Measurements from ENCODE around the gene PGAM5. TPM values are rescaled to one million over a fixed set of nuclear protein-coding genes. Genes with fewer than 3 reads are reported as not detected.

Gene PGAM5
- total and polyA plus RNA-seq, 2 of the 4 experiments (the other 2 are of a cell fraction): 25.2 to 37.8 TPM

- no peak for TF ChIP-seq BHLHE40 (IDR thresholded peaks at IDR 0.05; ENCODE audit: low read depth, low read length)
Observed at GRCh38 chr12:132710405-132711079, at the start of gene PGAM5 (continued).

- POLR2A ChIA-PET (ENCODE audit: unreplicated experiment): no interaction called here
- no peak for ATAC-seq (ENCODE audit: low read depth)
Observed at GRCh38 chr12:132660996-132661395, 49.6 kb upstream of the PGAM5 start.

More at GRCh38 chr12:132660996-132661395, 49.6 kb upstream of the PGAM5 start:
- Histone ChIP-seq H3K4ac (ENCODE audit: low read depth, low read length) (no peak overlapping the region), H3K14ac (replicated peaks; ENCODE audit: low read depth, low read length) (no peak overlapping the region), H3K27me3 (ENCODE audit: control insufficient read depth, insufficient read depth, low read length) (no peaks in the 10 kb centered on the region), H3K56ac (ENCODE audit: extremely low read depth, insufficient read depth, low read length) (no peak overlapping the region), H2BK20ac (ENCODE audit: low read depth, low read length) (no peak overlapping the region), H2AK5ac (ENCODE audit: low read depth, low read length) (no peak overlapping the region), H4K8ac (ENCODE audit: low read depth in 2 of 2, low read length in 2 of 2) (no peak overlapping the region), H3K4me1 (ENCODE audit: control insufficient read depth, insufficient read depth, low read length) (no peaks in the 10 kb centered on the region), H3K4me2 (ENCODE audit: low read depth, low read length) (no peak overlapping the region), H3K18ac (ENCODE audit: low read depth, low read length) (no peak overlapping the region), H2AK9ac (replicated peaks; ENCODE audit: low read depth, low read length, poor library complexity) (no peak overlapping the region), H2AFZ (replicated peaks; ENCODE audit: low read length, poor library complexity) (no peak overlapping the region), H3K23ac (ENCODE audit: low read depth, low read length) (no peak overlapping the region), H3K79me1 (ENCODE audit: low read depth in 1 of 2, low read length in 2 of 2) (no peaks in the 10 kb centered on the region), H4K20me1 (ENCODE audit: insufficient read depth, low read length) (no peaks in the 10 kb centered on the region), H3K9ac (ENCODE audit: low read depth, low read length) (no peak overlapping the region), H3K9me3 (ENCODE audit: control insufficient read depth, insufficient read depth, low read length) (no peaks in the 10 kb centered on the region), H2BK15ac (ENCODE audit: low read depth, low read length) (no peak overlapping the region), H3K27ac (ENCODE audit: insufficient read depth, low read length) (no peak overlapping the region), H4K91ac (ENCODE audit: insufficient read depth, low read depth, low read length) (no peak overlapping the region), H2BK5ac (ENCODE audit: low read depth, low read length, poor library complexity, severe bottlenecking) (no peak overlapping the region), H2BK120ac (ENCODE audit: low read depth, low read length) (no peak overlapping the region), H3K9me1 (ENCODE audit: insufficient read depth, low read length) (peaks cover 5% of the 10 kb centered on the region), H4K5ac (ENCODE audit: low read depth, low read length) (no peak overlapping the region), H3K36me3 (ENCODE audit: control insufficient read depth, insufficient read depth, low read length) (peaks cover 56% of the 10 kb centered on the region), H3K4me3 (ENCODE audit: insufficient read depth, low read depth, low read length) (no peak overlapping the region)
- TF ChIP-seq CTCF (conservative IDR thresholded peaks at IDR 0.05; ENCODE audit: low read depth, low read length): no peak
- BruUV-seq (replicated peaks): no TSS peak
- dilution Hi-C loops (cut with HindIII; ENCODE audit: low sequenced_read_pairs, unreplicated experiment): no loop called here
- WGBS, 2 experiments (ENCODE audit: extremely low coverage in 2 of 2, insufficient read length in 1 of 2): 82% methylated on average over 7 of the region's 11 CpGs; no CpG with 5 or more reads in 1 of the 2 experiments
- intact Hi-C loops (cut with micrococcal nuclease): no loop called here
- CTCF ChIA-PET: no interaction called here
- DNase-seq: no peak
- in situ Hi-C loops (cut with MboI; ENCODE audit: low sequenced_read_pairs): no loop called here
